ENCODE data around the gene SBK3. TPM values are rescaled to one million over a fixed set of nuclear protein-coding genes. Genes with fewer than 3 reads are reported as not detected.

The SBK3 gene
- total and polyA plus RNA-seq, 4 donors: 0.81 to 1.2 TPM; not detected in 2

GRCh38 chr19:55546822-55547614 lies 1.7 kb upstream of the SBK3 start:
- DNase-seq (peak in 2 of 3 donors; percentile 26 to 51), ATAC-seq (ENCODE audit: insufficient read depth, low FRiP score) (peak; percentile 60)
- Histone ChIP-seq H3K4me3 (no peak overlapping the region), H3K9ac (ENCODE audit: insufficient read depth in 1 of 2, low read length in 2 of 2) (no peak overlapping the region), H3K9me3 (ENCODE audit: control insufficient read depth in 4 of 4, insufficient read depth in 3 of 4, low read length in 3 of 4) (no peaks in the 10 kb centered on the region), H3K27ac (ENCODE audit: low read depth in 1 of 2, low read length in 1 of 2) (peak overlapping the region; percentile 55 to 65), H3K27me3 (ENCODE audit: control insufficient read depth in 3 of 3, insufficient read depth in 3 of 3, low read length in 2 of 3) (peaks cover 0 to 20% (median 9%) of the 10 kb centered on the region in 3 donors), H3K36me3 (ENCODE audit: control insufficient read depth in 4 of 4, insufficient read depth in 4 of 4, low read length in 4 of 4) (no peaks in the 10 kb centered on the region), H3K4me1 (ENCODE audit: control insufficient read depth in 5 of 5, insufficient read depth in 5 of 5, low read length in 5 of 5) (peaks cover 0 to 23% (median 4%) of the 10 kb centered on the region in 5 donors)
- no peak for TF ChIP-seq CTCF (IDR thresholded peaks at IDR 0.05; ENCODE audit: control extremely low read depth, extremely low read depth)
- WGBS, 2 donors: 16 to 27% methylated on average over 17 of the region's 17 CpGs

- DNase-seq (peak; percentile 73 to 89 (median 82)), ATAC-seq (ENCODE audit: insufficient read depth, low FRiP score) (no peak)
- WGBS, 2 donors: 54 to 74% methylated on average over 11 of the region's 11 CpGs
- no peak overlapping the region for H3K9ac ChIP-seq (ENCODE audit: insufficient read depth in 1 of 2, low read length in 2 of 2)
- no peaks in the 10 kb centered on the region for H3K36me3 ChIP-seq (ENCODE audit: control insufficient read depth in 4 of 4, insufficient read depth in 4 of 4, low read length in 4 of 4)
- H3K4me3 ChIP-seq: no peak overlapping the region
- H3K27me3 ChIP-seq (ENCODE audit: control insufficient read depth in 3 of 3, insufficient read depth in 3 of 3, low read length in 2 of 3): peaks cover 0 to 16% (median 6%) of the 10 kb centered on the region in 3 donors
- peaks cover 0 to 23% (median 4%) of the 10 kb centered on the region in 5 donors for H3K4me1 ChIP-seq (ENCODE audit: control insufficient read depth in 5 of 5, insufficient read depth in 5 of 5, low read length in 5 of 5)
- TF ChIP-seq CTCF (IDR thresholded peaks at IDR 0.05; ENCODE audit: control extremely low read depth, extremely low read depth): no peak
- no peaks in the 10 kb centered on the region for H3K9me3 ChIP-seq (ENCODE audit: control insufficient read depth in 4 of 4, insufficient read depth in 3 of 4, low read length in 3 of 4)
- H3K27ac ChIP-seq (ENCODE audit: low read depth in 1 of 2, low read length in 1 of 2): peak overlapping the region in 1 of 2 donors; percentile 83
Observed at GRCh38 chr19:55546011-55546410, 668 bp upstream of the SBK3 start.

GRCh38 chr19:55544776-55545439 lies 435 bp downstream of the SBK3 start:
- DNase-seq (no peak), ATAC-seq (ENCODE audit: insufficient read depth, low FRiP score) (no peak)
- 79 to 87% methylated on average over 22 to 23 of the region's 23 CpGs for WGBS, 2 donors
- peaks cover 0 to 23% (median 2%) of the 10 kb centered on the region in 5 donors for H3K4me1 ChIP-seq (ENCODE audit: control insufficient read depth in 5 of 5, insufficient read depth in 5 of 5, low read length in 5 of 5)
- peak overlapping the region in 1 of 2 donors; percentile 83 for H3K27ac ChIP-seq (ENCODE audit: low read depth in 1 of 2, low read length in 1 of 2)
- H3K9me3 ChIP-seq (ENCODE audit: control insufficient read depth in 4 of 4, insufficient read depth in 3 of 4, low read length in 3 of 4): no peaks in the 10 kb centered on the region
- no peak for TF ChIP-seq CTCF (IDR thresholded peaks at IDR 0.05; ENCODE audit: control extremely low read depth, extremely low read depth)
- no peaks in the 10 kb centered on the region for H3K36me3 ChIP-seq (ENCODE audit: control insufficient read depth in 4 of 4, insufficient read depth in 4 of 4, low read length in 4 of 4)
- H3K4me3 ChIP-seq: no peak overlapping the region
- H3K9ac ChIP-seq (ENCODE audit: insufficient read depth in 1 of 2, low read length in 2 of 2): no peak overlapping the region
- H3K27me3 ChIP-seq (ENCODE audit: control insufficient read depth in 3 of 3, insufficient read depth in 3 of 3, low read length in 2 of 3): peaks cover 0 to 11% (median 0%) of the 10 kb centered on the region in 3 donors
